Measurements from ENCODE around the gene HECA.

DNA sequence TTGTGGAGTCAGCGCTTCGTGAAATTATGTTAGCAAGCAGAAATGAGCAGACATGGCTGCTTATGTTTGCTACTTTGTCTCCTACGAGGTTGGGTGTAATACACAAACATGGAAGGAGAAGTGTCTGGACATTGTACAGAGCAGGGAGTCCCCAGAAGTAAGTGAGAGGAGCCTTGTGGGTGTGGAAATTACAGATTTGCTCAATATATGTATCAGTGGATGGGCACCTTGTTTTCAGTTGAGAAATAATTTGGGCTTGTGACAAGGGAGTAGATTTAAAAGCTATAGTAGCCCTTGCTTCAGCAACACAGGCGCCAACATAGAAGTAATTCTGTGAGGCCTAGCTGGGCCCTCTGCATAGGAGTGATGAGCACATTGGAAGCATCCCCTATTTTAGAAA lies 49.2 kb downstream of the HECA start:
- TF ChIP-seq GATA2 (IDR thresholded peaks at IDR 0.05; ENCODE audit: low read depth, low read length): no peak
- no peak for TF ChIP-seq GATA3 (IDR thresholded peaks at IDR 0.05; ENCODE audit: low read depth, low read length)

Measured in SH-SY5Y (cell line).